HG03025 (cell line): ENCODE results near the gene TRIP12.
"Not testable (repeated sequence)": the region's sequence is repeated elsewhere in the genome, so short reads cannot be mapped to it uniquely, and the experiment has no call there.

ENCODE experiments used
- ATAC-seq: cut with Tn5 transposase; IDR thresholded peaks from one replicate; pipeline ENCODE4 v1.9.1; 2021; ENCODE audit warnings: mild to moderate bottlenecking, moderate library complexity; ENCODE audit not compliant: unreplicated experiment, low FRiP score

TRIP12 gene

DNA sequence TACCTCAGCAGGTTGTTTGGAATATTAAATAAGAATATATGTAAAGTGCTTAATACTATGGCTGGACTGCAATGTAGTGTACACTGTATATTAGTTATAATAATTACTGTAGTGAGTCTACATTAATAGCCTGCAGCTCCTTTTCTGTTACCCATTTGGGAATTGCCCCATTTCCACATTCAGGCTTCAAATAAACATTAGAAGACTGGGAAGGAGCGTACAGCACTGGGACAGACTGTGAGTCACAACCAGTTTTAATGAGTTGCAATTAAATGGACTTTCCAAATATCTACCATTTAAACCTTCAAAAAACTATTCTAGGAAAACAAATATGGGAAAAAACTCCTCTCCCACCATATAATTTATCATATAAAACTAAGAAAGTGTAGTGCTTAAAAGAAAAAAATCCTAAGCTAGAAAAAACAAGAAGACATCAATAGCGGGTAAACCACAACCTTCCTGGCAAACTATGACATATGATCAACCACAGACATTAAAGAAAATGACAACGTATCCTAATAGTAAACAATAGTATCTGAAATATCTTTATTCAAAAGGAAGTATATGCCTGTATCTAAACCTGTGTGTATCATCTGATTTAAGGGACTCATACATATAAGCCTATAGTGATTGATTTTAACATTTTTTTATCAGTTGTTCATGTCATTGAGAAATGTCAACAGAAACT, 86.1 kb downstream of the TRIP12 start:
- ATAC-seq: no peak

DNA sequence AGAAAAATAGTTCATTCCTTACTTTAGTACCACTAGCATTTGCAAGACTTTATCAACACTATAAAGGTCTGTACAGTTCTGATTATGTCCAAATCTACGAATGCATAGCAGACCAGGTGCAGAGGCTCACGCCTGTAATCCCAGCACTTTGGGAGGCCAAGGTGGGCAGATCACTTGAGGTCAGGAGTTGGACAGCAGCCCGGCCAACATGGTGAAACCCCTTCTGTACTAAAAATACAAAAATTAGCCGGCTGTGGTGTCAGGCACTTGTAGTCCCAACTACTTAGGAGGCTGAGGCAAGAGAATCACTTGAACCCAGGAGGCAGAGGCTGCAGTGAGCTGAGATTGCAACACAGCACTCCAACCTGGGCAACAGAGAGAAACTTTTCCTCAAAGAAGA, 87.4 kb downstream of the TRIP12 start:
- ATAC-seq: not testable (repeated sequence)

DNA sequence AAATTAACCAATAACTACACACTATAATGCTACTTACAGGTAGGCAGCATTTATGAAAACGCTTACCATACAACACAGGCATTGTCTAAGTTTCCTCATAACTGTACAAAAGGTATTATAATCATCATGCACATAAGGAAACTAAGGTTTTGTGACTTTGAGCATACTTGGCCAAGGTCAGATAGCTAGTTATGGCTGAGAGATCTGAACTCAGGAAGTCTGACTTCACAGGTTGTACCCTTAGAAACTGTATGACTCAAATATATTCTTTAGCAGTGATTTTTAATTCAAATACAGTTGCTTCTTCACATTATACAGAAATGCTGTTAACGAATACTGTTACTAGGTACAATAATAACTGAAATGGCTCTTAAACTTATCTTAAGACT, 89.3 kb downstream of the TRIP12 start:
- ATAC-seq: no peak

DNA sequence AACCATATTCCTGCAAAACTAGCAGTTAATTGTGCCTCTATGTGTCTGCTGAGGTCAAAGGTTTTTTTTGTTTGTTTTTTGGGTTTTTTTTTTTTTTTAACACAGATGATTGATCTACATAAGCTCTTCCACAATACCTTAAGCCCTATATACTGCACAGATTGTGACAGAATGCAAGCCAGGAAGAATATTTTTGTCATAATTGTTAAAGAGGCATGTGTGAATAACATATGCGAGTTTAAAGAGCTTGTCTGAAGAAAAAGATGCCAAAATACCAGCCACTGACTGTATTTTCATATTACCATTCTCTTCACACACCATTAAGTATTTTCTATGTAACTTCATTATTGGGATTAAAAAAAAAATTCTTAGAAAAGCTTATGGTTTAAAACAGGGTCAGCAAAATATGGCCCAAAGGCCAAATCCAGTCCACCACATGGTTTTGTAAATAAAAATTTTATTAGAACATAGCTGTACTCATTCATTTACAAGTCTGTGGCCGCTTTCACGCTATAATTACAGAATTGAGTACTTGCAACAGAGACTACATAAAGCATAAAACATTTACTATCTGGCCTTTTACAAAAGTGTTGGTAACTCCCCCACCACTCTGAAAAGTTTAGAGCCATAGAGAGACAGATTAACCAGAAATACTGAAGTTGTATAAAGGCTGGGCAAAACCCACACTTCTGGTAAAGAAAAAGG, 89.9 kb downstream of the TRIP12 start:
- no peak for ATAC-seq

DNA sequence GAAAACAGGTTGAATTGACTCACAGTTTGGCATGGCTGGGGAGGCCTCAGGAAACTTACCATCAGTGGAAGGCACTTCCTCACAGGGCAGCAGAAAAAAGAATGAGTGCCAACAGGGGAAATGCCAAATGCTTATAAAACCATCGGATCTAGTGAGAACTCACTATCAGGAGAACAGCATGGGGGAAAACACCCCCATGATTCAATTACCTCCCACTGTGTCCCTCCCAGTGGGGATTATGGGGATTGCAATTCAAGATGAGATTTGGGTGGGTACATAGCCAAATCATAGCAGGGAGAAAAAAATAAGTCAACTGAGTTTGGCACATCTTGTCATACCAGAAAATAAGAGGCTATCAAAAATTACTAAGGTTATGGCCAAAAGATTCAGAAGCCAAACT, 96.3 kb downstream of the TRIP12 start:
- no peak for ATAC-seq

DNA sequence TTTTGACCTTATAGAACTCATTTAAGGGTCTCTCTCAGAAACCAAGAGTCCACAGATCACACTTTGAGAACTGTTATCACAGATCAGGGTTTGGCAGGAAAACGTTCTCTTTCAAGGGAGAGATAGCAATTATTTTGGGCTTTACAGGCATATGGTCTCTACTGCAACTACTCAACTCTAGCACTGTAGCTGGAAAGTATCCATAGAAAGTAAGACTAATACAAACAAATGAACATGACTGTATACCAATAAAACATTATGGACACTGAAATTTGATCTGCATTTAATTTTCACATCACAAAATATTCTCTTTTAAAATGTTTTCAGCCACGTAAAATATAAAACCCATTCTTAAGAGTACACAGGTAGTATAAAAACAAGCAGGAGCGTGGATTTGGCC, 100.5 kb downstream of the TRIP12 start:
- no peak for ATAC-seq

DNA sequence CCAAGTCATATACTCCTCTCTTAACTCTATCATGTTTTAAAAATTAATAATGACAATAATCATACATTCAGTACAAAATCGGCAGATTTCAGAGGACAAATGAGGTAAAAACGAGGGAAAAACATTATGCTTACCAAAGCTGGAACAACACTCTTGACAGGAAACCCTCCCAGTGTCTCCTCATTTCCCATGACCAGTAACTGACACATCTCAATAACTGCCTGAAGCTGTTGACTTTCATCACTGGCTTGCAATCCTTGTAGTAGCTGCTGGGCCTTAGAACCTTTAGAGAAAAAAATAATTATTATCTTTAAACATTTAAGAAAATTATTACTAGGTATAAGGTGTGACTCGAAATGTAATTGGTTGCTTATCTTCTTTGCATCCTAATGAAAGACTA, 103.6 kb downstream of the TRIP12 start:
- no peak for ATAC-seq

DNA sequence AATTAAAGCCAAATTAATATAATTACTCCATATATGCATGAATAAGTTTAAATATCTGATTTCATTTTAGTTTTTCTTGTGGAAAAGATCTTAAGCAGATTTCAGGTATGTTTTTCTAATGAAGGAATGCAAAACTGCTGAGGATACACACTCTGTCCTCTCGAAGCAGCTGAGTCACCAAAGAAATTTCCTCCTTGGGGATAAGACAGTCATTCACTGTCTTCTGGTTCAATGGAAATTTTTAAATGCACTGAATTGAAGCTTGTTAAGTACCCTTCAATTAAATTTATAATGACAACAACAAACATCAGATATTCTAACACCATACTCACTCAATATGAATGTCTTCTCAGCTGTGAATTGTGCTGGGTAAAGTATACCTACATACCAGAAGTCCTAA, 106.0 kb downstream of the TRIP12 start:
- no peak for ATAC-seq

DNA sequence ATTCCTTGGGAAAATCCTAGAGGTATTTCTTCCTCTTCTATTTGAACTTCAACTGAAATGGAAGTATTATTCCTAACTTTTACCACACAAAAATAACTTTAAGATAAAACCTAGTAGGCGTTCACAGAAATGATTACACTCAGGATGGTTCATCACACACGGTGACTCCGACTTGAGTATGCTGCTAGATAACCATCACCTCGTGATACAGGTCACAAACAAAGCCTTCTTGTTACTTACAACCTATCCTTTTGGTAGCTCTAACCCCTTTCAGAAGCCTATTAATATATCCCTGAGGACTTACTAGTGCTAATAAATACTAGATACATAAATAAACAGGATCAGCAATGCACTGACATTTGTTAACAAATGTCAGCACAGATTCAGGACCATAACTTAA, 106.5 kb downstream of the TRIP12 start:
- no peak for ATAC-seq

DNA sequence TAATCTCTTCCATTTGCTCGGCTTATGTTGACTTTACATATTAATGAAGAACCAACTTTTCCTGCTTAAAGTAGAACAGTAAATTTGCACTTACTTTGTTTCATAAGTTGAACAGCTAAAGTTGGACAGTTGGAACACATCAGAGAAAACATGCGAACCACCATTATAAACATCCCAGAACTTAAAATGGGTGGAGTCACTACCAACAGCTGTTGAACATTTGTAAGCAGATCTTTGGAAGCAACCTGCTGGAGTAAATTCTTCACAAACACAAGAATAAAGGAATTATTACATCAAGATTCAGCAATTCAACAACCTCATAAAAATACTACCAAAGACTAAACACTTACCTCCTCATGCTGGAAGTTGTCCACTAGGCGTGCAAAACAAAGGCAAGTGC, 111.0 kb downstream of the TRIP12 start:
- no peak for ATAC-seq

DNA sequence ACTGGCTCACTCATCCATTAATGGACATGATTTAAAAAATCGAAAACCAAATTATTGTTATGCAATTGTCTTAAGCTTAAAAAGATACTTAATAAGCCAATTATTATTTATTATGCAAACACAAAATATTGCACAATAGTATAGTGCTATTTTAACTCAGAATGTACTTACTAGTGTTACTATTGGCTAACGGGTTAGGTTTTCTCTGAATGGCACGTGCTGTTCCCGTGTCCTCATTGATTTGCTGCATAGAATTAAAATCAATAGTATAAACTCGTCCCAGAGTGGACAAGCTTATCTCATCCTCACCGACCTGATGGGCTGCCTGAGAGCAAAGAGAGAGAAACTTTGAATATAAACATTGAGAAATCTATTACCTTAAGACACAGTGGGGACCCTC, 116.2 kb downstream of the TRIP12 start:
- ATAC-seq: no peak

DNA sequence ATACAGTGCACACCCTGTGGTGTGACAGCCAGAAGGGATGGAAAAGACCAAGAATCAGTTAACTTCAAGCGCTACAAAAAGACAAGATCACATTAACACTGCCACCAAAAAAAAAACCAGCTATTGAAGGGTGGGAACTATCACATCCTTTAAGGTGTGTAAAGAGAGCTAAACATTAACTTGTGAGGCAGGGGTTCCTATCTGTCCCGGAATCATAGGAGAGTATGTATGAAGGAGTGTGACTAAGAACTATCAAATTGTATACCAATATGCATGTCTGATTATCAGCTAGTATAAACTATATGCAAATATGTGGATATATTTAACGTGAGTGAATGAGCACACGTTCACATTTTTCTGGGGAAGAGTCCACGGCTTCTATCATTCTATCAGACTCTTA, 119.0 kb downstream of the TRIP12 start:
- no peak for ATAC-seq

DNA sequence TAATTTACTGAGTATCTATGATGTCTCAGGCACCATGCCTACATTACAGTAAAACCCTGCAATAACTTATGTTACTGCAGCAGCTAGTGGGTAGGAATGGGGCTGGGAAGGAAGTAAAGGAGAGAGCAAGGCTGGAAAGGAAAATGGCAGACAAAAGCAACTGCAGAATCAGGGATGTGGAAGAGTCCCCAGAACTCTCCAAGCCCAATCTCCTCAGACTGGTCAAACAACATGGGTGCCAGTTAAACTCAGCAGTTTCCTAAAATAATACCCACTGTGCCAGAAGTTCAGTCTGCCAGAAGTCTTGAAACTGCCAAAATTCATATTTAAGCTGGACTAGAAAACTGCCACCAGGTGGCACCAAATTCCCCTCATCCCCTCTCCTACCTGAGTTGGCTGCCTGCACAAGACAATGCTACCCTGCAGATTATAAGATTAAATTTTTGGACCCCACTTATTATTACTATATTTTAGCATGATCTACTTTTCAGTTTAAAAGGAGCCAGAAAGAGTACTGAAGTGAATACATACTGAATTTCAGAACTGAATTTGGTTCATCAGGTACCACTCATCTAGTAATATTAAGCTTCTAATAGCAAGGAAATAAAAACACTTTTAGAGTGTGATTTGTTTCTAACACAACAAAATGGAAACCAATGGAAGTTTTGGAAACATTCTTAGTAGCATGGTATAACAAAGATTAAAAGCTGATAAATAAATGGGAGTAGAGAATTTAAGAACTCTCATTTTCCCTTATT, 120.6 kb downstream of the TRIP12 start:
- ATAC-seq: no peak

DNA sequence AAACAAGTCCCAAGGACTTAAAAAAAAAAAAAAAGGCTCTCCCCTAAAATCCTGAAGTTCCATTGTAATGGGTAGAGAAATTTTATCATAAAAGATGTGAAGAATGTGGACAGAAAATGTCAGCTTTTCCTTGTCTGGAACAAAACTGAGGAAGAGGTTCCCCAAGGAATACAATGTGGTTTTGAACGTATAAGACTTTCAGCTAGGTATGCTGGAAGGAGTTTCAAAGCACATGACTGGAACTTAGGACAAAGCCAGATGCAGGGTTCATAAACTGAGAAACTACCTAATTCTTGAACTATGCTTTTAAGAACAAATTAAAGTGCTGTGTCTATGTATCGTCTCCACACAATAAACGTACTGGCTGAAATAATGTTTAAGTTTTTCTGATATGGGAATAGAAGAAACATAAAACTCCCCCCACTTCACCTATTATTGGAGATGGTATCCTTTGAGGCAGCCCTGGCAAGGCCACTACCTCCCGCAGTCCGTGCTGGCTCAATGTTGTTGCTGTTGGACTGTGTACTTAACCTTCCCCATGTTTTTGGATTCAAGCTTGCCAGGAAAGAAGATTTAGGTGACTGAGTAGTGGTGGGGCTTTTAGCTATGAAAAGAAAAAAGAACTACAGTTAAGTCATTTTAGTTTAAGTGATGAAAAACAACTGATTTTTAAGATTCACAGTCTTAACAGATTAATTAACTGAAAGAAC, 123.2 kb downstream of the TRIP12 start:
- ATAC-seq: no peak

DNA sequence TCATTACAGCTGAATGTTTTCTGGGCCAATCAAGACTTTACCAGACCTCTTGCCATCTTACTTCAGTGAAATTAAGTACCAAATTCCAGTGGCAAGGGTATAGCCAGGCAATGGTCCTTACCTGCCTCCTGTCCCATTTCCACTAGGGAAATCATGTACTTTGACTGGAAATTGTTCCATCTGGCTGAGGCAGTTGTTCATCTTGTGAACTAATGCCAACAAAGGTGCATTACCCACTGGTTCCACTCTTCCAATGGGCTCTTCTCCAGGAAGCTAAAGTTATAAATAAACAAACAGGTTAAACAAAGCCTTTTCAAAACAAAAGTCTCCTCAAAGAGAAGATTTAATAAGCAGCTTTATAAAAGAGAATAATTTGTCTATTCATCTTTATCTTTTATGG, 126.8 kb downstream of the TRIP12 start:
- no peak for ATAC-seq

DNA sequence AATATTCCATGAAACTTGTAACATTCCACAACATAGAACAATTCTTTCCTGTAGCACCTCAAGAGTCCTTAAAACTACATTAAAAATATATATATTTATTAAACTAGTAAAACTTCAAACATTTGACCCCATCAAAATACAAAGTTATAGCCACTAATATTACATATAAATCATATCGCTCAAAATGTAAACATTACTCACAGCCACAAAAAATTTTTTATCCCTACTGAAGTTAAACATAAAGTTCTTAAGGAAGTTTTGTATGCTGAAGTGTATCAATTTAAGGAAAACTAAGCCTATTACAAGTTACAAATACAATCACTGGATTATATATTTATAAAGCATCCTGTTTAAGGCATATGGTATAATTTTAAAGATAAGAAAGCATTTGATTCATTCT, 127.2 kb downstream of the TRIP12 start:
- ATAC-seq: no peak

DNA sequence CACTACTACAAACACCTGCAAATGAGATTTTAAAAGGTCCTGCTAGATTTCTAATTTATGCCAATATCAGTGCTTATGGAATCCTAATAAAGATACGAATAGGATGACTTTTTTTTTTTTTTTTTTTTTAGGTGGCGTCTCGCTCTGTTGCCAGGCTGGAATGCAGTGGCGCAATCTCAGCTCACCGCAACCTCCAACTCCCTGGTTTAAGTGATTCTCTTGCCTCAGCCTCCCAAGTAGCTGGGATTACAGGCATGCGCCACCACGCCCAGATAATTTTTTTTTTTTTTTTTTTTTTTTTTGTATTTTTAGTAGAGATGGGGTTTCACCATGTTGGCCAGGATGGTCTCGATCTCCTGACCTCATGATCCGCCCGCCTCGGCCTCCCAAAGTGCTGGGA, 135.5 kb downstream of the TRIP12 start:
- not testable (repeated sequence) for ATAC-seq

DNA sequence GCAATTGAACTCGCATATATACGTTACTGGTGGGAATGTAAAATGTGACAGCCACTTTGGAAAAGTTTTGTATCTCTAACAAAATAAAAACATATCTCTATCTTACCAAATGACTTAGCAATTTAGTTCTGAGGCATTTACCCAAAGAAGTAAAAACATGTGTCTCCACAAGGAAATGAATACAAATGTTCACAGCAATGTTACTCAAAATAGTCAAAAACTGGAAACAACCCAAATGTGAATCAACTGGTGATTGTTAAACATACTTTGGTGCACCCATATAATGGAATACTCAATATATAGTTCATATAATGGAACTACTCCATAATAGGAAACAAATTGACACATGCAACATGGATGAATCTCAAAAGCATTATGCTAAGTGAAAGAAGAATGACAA, 137.0 kb downstream of the TRIP12 start:
- ATAC-seq: no peak

DNA sequence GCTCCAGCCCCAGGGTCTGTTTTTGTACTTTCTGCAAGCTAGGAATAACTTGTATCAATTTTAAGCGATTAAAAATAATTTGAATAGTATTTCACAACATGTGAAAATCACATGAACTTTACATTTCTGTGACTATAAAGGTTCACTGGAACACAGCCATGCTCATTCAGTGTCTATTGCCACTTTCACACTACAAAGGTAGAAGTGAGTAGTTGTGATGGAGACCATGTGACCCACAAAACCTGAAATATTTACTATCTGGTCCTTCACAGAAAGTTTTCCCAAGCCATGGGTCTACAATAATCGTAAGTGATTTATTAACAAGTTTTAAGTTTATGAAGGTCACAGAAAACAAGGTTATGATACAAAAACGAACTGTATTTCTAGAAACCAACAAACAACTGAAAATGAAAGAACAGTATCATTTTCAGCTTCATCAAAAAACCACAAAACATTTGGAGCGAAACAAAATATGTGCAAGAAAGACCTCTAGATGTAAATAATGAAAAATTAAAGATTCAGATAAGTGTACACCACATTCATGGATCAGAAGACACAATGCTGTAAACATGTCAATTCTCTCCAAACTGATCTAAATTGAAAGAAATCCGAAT, 138.6 kb downstream of the TRIP12 start:
- ATAC-seq: peak; percentile 54

DNA sequence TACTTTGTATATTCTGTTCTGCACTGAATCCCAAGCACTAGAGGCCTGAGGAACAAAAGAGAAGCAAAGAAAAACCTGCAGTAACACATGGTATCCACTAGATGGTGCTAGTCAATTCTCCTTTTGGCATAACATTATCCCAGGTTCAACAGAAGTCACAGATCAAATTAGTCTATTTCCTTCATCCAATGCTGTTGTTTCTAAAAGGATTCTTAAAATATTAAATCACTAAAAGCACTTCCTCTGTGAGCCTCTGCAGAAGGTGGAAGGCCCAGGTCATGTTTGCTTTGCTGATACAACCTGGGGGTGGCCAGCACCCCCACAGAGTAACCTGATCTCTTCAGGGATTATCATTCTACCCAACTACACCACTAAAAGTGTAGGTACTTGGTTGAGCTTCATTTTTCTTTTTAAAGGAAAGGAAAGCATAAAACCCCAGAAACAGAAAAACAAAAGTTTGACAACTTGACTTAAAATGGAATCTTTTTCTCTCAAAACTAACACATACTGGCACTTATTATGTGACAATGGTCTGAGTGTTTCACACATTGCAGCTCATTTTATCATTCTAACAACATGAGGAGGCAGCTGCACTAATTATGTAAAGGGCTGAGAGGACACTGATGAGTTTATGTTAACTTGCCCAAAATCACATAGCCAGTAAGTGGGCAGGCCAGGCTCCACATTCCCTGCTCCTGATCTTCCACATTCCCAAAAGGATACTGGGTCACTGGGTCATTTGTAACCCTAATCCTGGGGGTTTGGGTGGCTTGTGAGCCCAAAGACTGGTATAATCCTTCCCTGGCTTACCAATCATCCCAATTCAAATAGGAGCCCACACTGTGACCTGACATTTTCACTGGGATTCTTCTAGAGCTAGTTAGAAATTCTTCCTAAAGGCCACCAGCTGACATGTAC, 140.7 kb downstream of the TRIP12 start:
- no peak for ATAC-seq
